GM04504 (cell line): ENCODE results near the gene ABCC1.
A peak's percentile ranks its signal among the peaks of the same experiment; 100 is the strongest.

ENCODE experiments used
- DNase-seq: peaks from one replicate; pipeline ENCODE4 v3.0.0-alpha.2; 2012; ENCODE audit warnings: low read depth

ABCC1 gene

DNA sequence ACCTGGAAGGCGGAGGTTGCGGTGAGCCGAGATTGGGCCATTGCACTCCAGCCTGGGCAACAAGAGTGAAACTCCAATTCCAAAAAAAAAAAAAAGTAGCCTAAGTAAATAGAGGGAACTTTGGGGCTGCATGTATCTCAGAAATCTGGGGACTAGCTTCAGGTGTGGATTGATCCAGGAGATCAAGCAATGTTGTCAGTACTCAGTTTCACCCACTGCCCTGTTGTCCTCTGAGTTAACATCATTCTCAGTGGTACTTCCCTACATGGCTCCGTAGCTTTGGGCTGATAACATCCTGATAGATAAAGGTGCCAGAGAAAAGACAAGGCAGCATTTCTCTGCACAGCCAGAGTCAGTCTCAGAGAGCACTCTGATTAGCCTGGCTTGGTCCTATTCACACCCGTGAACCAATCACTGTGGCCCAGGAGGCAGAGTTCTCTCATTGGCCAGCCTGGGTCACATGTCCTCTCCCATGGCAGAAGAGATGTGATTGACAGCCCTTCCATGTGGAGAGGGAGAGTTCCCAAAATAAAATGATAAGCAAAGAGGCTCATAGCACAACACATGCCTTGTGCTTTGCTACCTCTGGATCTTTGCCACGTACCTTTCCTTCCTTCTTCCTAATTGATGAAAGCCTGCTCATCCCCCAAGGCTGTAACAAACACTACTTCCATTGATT, 99.6 kb downstream of the ABCC1 start:
- DNase-seq = no peak

DNA sequence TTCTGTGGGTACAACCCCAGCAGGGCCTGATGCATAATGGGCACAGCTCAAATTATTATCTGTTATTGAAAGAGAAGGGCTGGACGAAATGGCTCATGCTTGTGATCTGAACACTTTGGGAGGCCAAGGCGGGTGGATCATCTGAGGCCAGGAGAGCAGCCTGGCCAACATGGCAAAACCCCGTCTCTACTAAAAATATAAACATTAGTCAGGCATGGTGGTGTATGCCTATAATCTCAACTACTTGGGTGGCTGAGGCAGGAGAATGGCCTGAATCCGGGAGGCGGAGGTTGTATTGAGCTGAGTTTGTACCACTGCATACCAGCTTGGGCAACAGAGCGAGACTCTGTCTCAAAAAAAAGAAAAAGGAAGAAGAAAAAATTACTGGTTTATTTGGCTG, 100.7 kb downstream of the ABCC1 start:
- DNase-seq = no peak

DNA sequence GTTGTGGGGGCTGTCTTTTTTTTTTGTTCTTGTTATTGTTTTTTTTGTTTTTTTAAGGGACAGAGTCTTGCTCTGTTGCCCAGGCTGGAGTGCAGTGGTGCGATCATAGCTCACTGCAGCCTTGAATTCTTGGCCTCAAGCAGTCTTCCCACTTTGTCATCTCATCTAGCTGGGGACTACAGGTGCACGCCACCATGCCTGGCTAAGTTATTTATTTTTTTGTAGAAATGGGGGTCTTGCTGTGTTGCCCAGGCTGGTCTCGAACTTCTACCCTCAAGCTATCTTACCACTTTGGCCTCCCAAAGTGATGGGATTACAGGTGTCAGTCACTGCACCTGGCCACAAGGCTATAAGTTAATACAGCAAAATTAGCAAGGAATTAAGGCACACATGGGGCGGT, 101.7 kb downstream of the ABCC1 start:
- no peak for DNase-seq

DNA sequence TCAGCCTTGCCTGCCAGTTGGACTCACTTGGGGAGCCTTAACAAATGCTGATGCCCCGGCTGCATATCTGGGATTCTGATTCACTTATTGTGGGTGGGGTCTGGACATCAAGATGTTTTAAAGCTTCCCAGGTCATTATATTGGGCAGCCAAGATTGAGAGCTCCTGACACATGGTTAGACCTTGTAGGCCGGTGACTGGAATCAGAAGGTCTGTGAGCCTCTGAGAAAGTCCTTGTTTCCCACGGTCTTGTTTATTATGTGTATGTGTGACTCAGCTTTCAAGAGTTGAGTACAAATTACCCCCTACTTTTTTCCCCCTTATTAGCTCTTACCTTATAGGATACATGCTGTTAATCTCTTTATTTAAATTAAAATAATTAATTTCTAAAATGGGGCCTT, 103.5 kb downstream of the ABCC1 start:
- DNase-seq = no peak

DNA sequence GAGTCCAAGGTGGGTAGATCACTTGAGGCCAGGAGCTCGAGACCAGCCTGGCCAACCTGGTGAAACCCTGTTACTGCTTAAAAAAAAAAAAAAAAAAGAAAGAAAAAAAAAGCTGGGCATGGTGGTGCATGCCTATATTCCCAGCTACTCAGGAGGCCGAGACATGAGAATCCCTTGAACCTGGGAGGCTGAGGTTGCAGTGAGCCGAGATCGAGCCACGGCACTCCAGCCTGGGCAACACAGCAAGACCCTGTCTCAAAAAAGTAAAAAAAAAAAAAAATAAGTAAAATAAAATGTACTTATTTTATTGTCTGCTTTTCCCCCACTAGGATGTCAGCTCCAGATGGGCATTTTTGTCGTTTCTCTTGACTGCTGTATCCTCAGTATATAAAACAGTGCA, 107.7 kb downstream of the ABCC1 start:
- DNase-seq = no peak

DNA sequence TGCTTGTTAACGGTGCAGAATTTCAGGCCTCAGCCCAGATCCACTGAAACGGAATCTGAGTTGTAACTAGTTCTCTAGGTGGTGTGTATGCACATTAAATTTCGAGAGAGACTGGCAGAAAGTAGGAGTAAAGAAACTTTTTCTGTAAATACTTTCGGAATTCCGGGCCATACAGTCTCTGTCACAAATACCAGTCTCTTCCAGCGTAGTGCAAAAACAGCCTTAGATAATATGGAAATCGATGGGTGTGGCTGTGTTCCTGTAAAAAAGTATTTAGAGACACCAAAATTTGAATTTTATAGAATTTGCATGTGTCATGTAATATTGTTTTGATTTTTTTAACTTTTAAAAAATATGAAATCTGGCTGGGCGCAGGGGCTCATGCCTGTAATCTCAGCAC, 109.7 kb downstream of the ABCC1 start:
- DNase-seq = no peak

DNA sequence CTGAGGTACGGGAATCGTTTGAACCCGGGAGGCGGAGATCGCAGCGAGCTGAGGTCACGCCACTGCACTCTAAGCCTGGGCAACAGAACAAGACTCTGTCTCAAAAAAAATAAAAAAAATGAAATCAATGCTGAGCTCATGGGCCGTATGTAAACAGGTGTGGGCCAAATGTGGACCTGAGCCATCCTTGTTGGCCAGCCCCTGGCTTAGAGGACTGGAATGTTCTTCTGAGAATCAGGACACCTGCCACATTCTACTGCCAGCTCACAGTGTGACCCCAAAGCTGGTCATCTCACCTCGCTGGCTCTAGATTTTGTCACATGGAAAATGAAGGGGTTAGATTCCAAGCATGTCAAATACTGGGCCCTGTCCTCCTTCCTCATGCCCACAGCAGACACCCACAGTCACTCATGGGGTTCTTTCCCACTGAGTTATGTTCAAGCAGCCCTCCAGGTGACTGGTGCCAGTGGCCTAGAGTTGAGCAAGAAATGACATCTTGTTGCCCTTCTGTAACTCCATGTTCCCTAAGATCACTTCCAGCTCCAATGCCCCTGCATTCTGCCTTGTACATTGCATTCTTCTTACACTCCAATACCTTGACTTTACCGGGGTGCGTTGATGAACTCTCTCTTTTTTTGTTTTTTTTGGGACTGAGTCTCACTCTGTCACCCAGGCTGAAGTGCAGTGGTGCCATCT, 110.6 kb downstream of the ABCC1 start:
- DNase-seq = no peak

DNA sequence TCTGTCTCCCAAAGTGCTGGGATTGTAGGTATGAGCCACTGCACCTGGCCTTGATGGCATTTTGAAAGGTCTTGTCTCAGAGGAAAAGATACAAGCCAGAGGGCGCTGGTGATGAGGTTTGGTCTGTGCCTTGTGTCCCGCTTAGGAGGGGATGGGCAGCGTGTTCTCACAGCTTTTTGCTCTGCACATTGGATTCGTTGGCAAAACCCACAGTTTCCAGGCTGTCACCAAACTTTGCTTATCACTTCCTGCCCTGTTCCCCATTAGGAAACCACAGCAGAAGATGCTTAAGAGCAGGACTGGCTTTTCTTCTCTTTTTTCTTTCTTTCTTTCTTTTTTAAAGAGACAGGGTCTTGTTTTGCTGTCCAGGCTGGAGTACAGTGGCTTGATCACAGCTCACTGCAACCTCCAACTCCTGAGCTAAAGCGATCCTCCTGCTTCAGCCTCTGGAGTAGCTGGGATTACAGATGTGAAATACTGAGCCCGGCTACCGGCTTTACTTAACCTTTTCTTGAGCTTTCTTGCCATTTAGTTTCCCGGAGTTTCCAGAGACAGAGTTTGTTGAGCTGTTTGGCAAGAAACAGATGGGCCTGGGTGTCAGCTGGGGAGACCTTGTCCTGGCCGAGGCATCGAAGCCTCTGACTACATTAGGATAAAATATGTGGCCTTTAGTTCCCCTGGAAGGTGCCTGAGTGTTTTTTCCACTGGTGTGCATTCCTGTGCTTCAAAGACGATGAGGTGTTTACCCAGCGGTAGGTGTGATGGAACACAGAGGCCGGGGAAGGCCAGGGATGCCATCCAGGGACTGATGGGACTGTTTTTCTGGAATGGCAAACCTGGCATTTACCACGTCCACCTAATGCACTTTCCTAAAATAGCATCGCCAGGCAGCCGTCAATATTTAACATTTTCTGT, 112.9 kb downstream of the ABCC1 start:
- no peak for DNase-seq

DNA sequence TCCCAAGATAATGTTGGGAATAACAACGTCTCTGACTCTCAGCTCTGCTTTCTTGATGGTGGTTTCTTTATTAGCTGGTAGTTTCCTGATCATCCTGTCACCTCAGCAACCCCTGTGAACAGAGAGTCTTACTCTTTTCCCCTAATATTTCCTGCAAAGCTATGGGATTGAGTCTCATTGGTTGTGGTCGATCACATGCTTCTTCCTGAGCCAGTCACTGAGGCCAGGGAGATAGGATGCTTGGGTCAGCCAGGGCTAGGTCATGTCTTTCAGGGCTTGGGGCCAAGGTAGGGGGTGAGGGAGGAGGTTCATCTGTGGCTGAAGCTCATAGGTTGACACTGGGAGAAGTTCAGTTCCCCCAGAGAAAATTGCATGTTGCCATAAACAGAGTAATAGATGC, 114.3 kb downstream of the ABCC1 start:
- DNase-seq = no peak

DNA sequence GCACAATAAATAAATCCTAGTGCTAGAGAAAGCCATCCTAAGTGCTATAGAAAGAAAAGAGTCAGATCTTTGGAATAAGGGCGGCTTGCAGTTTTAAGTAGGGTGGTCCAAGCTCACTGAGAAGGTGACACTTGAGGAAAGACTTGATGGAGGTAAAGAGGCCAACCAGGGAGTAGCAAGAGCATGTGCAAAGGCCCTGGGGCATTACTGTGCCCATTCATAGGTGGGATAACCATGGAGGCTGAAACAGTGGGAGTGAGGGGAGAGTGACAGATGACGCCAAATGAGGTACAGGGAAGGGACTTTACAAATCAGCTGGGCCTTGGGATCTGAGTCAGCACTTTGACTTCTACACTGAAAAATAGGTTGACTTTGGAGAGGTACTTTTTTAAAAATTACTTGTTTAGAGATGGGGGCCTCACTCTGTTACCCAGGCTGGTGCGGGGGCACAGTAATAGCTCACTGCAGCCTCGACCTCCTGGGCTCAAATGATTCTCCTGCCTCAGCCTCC, 115.5 kb downstream of the ABCC1 start:
- no peak for DNase-seq

DNA sequence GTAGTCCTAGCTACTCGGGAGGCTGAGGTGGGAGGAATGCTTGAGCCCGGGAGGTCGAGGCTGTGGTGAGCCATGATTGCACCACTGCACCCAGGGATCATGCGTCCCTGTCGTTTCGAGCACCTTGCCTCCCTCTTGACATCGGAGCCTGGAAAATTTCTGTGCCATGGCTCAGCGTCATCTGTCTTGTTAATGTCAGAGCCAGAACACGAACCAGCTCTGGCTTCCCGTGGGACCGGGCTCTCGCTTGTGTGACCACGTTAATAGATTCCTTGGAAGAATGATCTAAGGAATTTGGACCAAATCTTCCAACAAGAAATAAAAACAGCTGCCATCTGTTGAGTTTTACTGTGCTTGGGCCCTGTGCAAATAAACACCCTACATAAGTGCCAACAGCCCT, 117.7 kb downstream of the ABCC1 start:
- peak; percentile 67 for DNase-seq

DNA sequence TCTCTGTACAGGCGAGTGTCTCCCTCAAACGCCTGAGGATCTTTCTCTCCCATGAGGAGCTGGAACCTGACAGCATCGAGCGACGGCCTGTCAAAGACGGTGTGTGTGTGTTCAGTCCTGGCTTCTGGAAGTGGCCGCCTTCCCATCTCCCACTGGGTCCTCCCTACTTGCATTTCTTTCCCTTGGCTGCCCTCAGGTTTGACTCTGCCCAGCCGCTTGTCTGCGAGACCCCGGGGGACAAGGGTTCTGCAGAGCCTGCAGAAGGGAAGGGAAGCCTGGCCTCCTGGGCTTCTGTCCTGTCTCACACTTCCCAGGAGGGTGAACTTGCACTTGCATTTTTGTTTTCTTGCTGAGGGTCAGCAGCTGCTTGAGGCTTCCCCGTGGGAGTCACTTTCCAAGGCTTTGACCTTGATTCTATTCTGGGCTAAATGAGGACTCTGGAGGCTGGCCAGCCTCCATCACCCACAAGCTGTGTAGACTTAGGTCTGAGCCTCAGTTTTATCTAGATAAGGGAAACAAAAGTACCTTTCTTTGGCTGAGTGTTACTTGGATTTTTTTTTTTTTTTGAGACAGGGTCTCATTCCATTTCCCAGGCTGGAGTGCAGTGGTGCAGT, 122.3 kb downstream of the ABCC1 start:
- no peak for DNase-seq

DNA sequence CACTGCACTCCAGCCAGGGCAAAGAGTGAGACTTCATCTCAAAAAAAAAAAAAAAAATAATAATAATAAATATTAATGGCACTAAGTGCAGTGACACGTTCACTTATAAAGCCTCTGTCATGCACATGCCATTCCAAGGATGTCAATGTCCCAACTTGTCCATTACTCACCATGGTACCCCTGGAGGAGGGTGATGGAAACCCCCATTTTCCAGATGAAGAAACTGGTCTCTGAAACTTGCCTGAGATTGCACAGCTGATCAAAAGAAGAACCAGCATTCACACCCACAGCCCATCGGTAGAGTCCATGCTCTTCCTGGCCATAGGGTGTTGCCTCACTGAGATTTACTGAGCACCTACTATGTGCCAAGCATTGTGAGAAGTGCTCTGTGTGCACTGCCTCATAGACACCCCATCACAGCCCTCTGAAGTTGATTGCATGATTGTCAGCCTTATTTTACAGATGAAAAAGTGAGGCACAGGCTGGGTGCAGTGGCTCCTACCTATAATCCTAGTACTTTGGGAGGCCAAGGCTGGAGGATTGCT, 123.7 kb downstream of the ABCC1 start:
- no peak for DNase-seq

DNA sequence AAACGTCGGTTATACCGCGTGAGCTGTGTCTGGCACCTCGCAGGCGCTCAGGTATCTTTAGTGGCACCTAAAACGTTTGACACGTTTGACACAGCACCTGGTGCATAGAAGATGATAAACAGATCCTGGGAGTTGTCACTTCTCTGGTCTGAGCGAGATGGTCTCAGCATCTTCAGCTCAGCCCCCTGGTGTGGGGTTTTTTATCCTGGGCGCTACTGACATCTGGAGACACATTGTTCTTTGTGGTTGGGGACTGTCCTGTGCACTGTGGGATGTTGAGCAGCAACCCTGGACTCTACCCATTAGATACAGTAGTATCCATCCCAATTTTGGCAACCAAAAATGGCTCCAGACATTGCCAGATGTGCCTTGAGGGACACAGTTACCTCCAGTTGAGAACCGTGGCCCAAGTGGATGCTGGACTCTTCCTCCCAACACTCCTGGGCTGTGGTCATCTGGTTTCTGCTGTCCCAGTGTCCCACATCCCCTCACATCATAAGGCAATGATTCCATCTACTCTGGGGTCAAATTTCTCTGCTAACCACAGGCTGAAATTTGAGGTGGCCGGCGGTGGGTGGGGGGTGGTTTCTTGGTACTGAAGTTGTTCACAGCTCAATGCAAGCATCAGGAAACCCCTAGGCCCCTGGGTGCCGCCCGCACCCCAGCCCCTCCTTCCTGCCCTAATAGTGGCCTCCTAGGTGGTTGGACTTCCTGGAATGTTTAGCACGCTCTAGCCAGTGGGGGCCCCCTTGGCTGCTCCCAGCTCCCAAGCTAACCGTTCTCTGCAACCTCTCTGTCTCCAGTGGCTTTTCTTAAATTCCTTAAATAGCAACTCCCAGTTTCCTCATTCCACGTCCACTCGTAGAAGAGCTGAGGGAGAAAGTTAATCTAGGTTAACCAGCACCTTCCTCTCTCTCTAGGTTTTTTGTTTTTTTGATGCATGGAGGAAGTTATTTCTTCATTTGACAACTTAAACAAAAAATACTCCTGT, 124.8 kb downstream of the ABCC1 start:
- peak; percentile 66 for DNase-seq

DNA sequence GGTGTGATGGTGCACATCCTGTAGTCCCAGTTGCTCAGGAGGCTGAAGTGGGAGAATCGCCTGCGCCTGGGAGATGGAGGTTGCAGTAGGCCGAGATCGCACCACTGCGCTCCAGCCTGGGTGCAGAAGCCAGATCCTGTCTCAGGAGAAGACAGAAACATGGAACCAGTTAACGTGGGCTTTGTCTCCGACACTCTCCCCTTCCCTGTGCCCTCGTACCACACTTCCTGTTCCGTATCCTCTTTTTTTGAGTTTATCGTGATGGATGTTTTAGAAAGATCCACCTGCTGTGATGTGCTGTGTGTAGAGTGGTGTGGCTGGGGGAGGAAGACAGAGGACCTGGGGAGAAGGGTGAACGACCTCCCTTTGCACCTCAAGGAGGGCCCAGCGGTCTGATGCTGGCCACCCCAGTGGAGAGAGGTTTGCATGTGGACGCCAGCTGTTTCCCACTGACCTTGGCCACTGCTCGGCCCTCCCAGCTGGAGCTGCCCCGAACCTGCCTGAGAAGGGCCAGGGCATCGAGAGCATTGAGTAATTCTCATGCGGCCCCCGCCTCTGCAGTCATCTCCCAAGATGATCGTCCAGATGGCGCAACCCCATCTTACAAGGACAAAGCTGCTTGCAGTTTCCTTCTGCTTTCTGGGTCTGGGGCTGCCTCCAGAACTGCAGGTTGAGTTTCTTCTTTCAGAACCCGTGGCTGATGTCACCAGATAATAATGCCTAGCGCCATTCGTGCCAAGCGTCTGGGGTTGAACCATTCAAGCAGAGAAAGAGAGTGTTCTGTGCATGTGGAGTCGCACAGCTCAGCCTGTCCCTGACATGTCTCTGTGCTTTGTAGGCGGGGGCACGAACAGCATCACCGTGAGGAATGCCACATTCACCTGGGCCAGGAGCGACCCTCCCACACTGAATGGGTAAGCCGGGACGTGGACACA, 126.3 kb downstream of the ABCC1 start:
- peak; percentile 50 for DNase-seq

DNA sequence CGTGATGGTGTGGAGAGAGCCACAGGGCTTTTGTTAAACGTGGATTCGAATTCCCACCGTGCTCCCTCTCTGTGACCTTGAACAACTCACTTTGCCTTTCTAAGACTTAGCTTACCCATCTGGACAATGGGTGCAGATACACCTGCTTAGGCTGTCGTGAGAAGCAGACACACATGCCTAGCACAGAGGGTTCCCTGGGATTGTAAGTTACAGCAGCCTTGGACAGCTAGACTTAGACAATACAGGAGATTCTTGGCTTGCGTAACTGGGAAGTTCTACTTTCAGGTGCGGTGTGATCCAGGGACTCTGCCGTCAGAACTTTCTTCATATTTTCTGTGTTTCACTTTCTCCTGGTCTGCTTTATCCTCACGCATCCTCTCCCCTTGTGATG, 127.0 kb downstream of the ABCC1 start:
- DNase-seq = no peak

DNA sequence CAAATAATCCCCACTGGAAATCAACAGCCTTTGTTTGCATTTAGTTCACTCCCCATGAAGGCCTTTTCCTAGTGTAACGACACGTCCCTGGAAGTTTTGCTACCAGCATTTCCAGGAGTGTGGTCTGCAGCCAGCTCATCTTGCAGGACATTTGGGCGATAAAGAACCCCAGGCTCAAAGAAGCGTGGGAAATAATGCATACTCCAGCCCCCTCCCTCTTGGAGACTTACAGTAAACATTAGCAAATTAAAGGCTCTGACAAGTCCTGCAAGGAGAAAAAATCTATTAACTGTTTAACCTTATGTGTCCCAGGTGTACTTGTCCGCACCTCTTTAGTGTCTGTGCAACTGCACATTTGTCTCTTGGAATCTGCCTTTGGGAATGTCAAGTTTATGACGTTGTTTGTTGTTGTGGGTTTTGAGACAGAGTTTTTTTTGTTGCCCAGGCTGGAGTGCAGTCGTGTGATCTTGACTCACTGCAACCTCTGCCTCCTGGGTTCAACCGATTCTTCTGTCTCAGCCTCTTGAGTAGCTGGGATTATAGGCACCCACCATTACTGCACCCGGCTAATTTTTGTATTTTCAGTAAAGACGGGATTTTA, 131.1 kb downstream of the ABCC1 start:
- no peak for DNase-seq

DNA sequence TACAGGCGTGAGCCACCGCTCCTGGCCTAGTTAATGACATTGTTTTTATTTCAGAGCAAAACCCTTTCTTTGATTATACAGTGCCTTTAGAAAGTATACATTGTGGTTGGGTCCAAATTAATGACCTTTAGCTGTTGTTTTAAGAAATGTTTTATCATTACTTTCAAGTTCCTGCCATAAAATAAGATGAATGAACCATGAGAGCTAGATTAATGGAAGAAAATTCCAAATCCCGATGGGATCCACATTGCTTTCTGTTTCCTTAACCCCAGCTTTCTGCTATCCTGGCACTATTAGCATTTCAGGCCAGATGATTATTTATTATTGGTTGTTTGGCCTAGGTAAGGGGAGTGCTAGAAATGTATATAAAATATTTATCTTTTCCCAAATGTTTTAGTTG, 131.7 kb downstream of the ABCC1 start:
- DNase-seq = no peak

DNA sequence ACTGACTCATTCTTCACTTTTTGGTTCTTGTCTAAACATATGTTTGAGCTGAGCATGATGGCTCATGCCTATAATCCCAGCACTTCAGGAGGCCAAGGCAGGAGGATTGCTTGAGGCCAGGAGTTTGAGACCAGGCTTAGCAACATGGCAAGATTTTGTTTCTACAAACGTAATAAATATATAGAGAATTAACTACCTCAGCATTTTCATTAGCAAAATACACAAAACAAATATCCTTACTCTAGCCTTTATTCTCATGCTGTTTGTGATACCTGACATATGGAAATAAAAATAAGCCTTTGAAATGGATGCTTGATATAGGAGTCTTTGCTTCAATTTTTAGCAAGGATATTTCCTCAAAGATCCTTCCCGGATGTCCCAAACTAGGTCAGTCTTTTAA, 132.8 kb downstream of the ABCC1 start:
- DNase-seq = no peak
